ENCODE data around the gene BATF.

The BATF gene

GRCh38 chr14:75562489-75562888 lies 40.2 kb downstream of the BATF start:
- no peak for TF ChIP-seq SIN3A (IDR thresholded peaks at IDR 0.05; ENCODE audit: borderline replicate concordance, insufficient read depth, low read length)
- TF ChIP-seq REST (IDR thresholded peaks at IDR 0.05; ENCODE audit: insufficient read depth in 1 of 2, low read depth in 2 of 2, low read length in 2 of 2), result no peak
- no peak for TF ChIP-seq TAF1 (IDR thresholded peaks at IDR 0.05; ENCODE audit: borderline replicate concordance, insufficient read depth, low read length)
- no peak for TF ChIP-seq POLR2AphosphoS5 (IDR thresholded peaks at IDR 0.05; ENCODE audit: low read depth, low read length)
- no peak for TF ChIP-seq FOXP2 (optimal IDR thresholded peaks at IDR 0.05; ENCODE audit: borderline replicate concordance, extremely low read depth, extremely low read length, insufficient read depth)

- TF ChIP-seq SIN3A (IDR thresholded peaks at IDR 0.05; ENCODE audit: borderline replicate concordance, insufficient read depth, low read length) (no peak), REST (IDR thresholded peaks at IDR 0.05; ENCODE audit: insufficient read depth in 1 of 2, low read depth in 2 of 2, low read length in 2 of 2) (no peak), POLR2AphosphoS5 (IDR thresholded peaks at IDR 0.05; ENCODE audit: low read depth, low read length) (no peak), FOXP2 (optimal IDR thresholded peaks at IDR 0.05; ENCODE audit: borderline replicate concordance, extremely low read depth, extremely low read length, insufficient read depth) (no peak), TAF1 (IDR thresholded peaks at IDR 0.05; ENCODE audit: borderline replicate concordance, insufficient read depth, low read length) (no peak)
Measured at GRCh38 chr14:75563931-75564330, 41.7 kb downstream of the BATF start.

- TF ChIP-seq FOXP2 (optimal IDR thresholded peaks at IDR 0.05; ENCODE audit: borderline replicate concordance, extremely low read depth, extremely low read length, insufficient read depth) (no peak), TAF1 (IDR thresholded peaks at IDR 0.05; ENCODE audit: borderline replicate concordance, insufficient read depth, low read length) (no peak), REST (IDR thresholded peaks at IDR 0.05; ENCODE audit: insufficient read depth in 1 of 2, low read depth in 2 of 2, low read length in 2 of 2) (no peak), SIN3A (IDR thresholded peaks at IDR 0.05; ENCODE audit: borderline replicate concordance, insufficient read depth, low read length) (no peak), POLR2AphosphoS5 (IDR thresholded peaks at IDR 0.05; ENCODE audit: low read depth, low read length) (no peak)
Measured at GRCh38 chr14:75565056-75565455, 42.8 kb downstream of the BATF start.

- TF ChIP-seq FOXP2 (optimal IDR thresholded peaks at IDR 0.05; ENCODE audit: borderline replicate concordance, extremely low read depth, extremely low read length, insufficient read depth) (no peak), REST (IDR thresholded peaks at IDR 0.05; ENCODE audit: insufficient read depth in 1 of 2, low read depth in 2 of 2, low read length in 2 of 2) (no peak), SIN3A (IDR thresholded peaks at IDR 0.05; ENCODE audit: borderline replicate concordance, insufficient read depth, low read length) (no peak), TAF1 (IDR thresholded peaks at IDR 0.05; ENCODE audit: borderline replicate concordance, insufficient read depth, low read length) (no peak), POLR2AphosphoS5 (IDR thresholded peaks at IDR 0.05; ENCODE audit: low read depth, low read length) (no peak)
Measured at GRCh38 chr14:75566321-75566720, 44.1 kb downstream of the BATF start.

- no peak for TF ChIP-seq REST (IDR thresholded peaks at IDR 0.05; ENCODE audit: insufficient read depth in 1 of 2, low read depth in 2 of 2, low read length in 2 of 2)
- TF ChIP-seq TAF1 (IDR thresholded peaks at IDR 0.05; ENCODE audit: borderline replicate concordance, insufficient read depth, low read length), result no peak
- TF ChIP-seq POLR2AphosphoS5 (IDR thresholded peaks at IDR 0.05; ENCODE audit: low read depth, low read length), result no peak
- TF ChIP-seq FOXP2 (optimal IDR thresholded peaks at IDR 0.05; ENCODE audit: borderline replicate concordance, extremely low read depth, extremely low read length, insufficient read depth), result no peak
- no peak for TF ChIP-seq SIN3A (IDR thresholded peaks at IDR 0.05; ENCODE audit: borderline replicate concordance, insufficient read depth, low read length)
Measured at GRCh38 chr14:75566752-75567151, 44.5 kb downstream of the BATF start.

All from PFSK-1 (cell line).